GM19351 (cell line): ENCODE data around the gene HDLBP.
"Not testable (repeated sequence)": the region's sequence is repeated elsewhere in the genome, so short reads cannot be mapped to it uniquely, and the experiment has no call there.

Experiments
- ATAC-seq: cut with Tn5 transposase; IDR thresholded peaks from one replicate; pipeline ENCODE4 v1.9.1; 2021; ENCODE audit warnings: mild to moderate bottlenecking, moderate library complexity; ENCODE audit not compliant: unreplicated experiment

HDLBP gene

DNA sequence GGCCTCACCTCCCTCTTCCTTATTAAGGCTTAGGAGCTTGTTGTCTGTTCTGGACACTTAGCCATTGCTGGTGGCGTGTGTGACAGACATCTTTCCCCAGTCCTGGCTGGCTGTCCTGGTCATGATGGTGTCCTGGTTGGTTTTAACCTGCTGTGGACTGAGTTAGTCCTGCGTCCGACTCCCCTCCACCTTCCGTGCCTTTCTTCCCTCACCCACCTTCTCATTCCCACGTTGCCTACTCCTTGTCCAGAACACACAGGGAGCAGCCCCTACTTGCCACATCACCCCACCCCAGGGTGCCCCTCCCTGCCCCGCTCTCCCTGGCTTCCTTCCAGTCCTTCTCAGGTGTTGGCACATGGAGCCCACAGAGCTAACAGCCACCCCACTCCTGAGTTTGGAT, 117.5 kb downstream of the HDLBP start:
- ATAC-seq: no peak

GRCh38 chr2:241197246-241197645, 118.2 kb downstream of the HDLBP start:
- not testable (repeated sequence) for ATAC-seq

- ATAC-seq: no peak
Measured at GRCh38 chr2:241195506-241196130, 119.9 kb downstream of the HDLBP start.

GRCh38 chr2:241194811-241195210, 120.7 kb downstream of the HDLBP start:
- no peak for ATAC-seq

- ATAC-seq: no peak
Measured at GRCh38 chr2:241193271-241193670, 122.2 kb downstream of the HDLBP start.

DNA sequence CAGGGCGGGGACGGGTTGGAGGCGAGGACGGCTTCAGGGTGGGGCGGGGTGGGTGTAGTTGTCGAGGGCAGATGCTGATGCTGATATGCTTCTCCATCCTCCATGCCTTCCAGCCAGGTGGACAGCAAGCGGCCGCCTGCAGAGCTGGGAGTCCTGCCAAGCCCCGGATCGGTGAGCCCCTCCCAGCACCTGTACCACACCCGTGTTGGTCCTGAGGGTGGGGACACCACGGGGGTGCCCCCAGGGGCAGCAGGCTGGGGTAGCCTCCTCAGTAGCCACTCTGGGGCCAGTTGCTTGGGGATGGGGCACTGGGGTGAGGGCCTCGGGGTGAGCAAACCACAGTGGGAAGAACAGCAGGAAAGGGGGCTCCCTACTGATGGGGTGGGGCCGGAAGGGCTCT, 124.4 kb downstream of the HDLBP start:
- ATAC-seq: no peak

GRCh38 chr2:241190291-241190981, 125.0 kb downstream of the HDLBP start:
- ATAC-seq: no peak

GRCh38 chr2:241189856-241190201, 125.6 kb downstream of the HDLBP start:
- ATAC-seq: no peak

DNA sequence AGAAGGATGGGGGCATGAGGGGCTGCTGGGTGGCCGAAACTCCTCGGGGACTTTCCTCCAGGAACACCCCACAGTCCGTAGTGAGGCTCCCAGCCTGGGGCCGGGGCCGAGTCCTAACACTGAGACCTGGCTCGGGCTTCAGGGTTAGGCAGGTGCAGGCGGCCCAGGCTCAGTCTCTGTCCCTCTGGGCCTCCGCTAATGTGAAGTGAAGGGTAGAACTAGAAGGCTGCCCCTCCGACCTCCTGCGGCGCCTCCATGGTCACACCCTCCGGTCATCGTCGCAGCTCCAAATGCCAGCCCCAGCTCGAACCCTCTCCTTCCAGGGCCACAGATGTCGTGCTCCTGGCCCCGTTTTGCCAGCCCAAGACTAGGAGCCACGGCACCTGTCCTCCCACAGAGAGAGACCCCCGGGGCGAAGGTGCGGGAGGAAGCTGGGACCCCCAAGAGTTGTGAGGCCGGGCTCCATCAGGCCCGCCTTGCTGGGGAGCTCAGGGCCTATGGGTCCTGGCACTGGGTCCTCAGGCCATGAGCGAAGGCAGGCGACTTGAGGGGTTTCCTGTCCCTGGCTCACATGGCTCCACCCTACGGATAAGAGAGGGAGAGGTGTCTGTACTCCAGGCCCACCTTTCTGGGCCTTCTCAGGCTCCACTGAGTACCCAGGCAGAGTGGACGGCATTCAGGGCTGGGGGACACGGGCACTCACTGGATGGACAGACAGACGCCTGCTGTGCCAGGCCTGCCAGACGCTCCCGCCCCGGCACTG, 126.2 kb downstream of the HDLBP start:
- ATAC-seq: no peak

DNA sequence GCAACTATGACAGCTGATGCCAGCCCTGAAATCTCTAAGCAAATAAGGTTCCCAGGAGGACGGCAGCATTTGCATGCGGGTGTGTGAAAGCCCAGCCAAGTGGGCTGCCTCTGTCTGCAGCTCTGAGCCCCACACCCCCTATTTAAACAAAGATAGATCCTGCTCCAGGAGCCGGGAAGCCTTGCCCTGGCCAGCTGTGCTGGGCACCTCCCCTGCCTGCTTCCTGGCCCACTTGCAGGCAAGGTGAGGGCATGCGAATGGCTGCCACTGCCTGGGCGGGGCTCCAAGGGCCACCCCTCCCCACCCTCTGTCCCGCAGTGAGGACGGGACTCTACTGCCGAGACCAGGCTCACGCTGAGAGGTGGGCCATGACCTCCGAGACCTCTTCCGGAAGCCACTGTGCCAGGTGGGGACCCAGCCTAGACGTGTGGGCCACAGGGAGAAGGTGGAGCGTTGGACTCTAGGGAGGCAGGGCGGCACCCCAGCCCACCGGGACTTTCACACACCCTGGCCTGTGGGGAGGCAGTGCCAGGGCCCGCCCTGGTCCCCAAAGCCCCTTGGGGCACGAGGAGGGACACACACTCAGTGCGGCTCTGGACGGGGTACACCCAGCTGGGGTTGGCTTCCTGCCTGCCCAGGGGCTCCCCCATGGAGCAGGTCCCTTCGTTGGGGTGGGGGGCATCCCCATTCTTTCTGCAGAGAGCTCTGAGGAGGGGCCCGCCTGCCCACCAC, 126.9 kb downstream of the HDLBP start, which contains the start of gene ANO7:
Gene ANO7, plus strand, starts transcription at position 317 of the 732 bp plus-strand sequence. CDS start 1,387 bp downstream, outside the sequence.
- no peak for ATAC-seq

- no peak for ATAC-seq
Measured at GRCh38 chr2:241187918-241188234, 127.6 kb downstream of the HDLBP start.

- no peak for ATAC-seq
Measured at GRCh38 chr2:241187101-241187917, 128.2 kb downstream of the HDLBP start.

- ATAC-seq: no peak
Measured at GRCh38 chr2:241185961-241186360, 129.5 kb downstream of the HDLBP start.

DNA sequence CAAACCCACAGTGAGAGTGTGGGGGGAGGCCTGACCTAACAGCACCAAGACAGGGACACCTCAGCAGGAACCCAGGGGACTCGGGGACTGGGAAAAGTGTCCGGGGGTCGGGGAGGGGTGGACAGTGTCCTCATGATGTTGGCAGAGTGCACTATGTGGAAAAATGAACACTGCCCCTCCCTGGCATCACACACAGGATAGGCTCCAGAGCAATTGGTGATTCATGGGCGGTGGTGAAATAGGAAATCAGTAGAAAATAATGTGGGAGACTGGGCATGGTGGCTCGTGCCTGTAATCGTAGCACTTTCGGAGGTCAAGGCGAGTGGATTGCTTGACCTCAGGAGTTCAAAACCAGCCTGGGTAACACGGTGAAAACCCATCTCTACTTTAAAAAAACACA, 130.6 kb downstream of the HDLBP start:
- ATAC-seq: no peak

- no peak for ATAC-seq
Measured at GRCh38 chr2:241183221-241183620, 132.3 kb downstream of the HDLBP start.

DNA sequence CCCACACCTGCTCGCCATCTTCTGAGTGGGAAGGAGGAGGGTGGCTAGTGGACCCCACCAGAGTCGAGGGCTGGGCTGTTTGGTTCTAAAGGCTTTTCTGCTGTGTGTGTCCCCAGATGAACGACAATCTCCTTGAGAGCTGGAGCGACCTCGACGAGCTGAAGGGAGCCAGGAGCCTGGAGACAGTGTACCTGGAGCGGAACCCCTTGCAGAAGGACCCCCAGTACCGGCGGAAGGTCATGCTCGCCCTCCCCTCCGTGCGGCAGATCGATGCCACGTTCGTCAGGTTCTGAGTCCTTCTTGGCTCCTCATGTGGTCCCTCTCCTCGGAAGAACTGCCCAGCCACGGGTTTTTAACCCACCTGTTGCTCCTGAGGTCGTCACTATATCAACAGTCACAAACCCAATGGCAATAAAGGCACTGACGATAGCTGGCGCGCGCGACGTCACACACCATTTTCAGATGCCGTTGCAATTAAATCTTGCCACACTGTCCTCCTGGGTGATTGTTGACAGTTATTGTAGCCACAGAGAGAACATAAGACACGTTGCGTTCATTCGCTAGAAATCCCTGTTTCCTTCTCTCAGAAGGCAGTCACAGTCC, 132.8 kb downstream of the HDLBP start:
- ATAC-seq: no peak

DNA sequence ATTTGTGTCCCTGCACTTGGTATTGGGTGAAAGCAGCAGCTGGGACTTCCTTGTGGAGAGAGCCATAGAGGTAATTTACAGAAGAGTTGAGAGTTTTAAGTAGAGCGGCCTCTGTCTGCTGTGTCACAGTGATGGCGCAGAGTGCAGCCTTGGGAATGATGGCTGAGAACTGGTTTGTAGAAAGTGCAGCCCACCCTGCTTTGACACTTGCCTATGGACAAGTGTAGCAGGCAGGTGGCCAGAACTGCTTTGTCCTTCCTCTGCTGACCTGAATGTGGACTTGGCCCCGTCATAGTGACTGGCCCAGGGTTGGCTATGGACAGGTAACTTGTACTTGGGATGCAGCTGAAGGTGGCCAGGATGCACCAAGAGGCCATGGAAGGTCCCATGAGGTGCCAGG, 133.3 kb downstream of the HDLBP start:
- ATAC-seq: no peak

GRCh38 chr2:241180495-241180894, 135.0 kb downstream of the HDLBP start:
- ATAC-seq: no peak

DNA sequence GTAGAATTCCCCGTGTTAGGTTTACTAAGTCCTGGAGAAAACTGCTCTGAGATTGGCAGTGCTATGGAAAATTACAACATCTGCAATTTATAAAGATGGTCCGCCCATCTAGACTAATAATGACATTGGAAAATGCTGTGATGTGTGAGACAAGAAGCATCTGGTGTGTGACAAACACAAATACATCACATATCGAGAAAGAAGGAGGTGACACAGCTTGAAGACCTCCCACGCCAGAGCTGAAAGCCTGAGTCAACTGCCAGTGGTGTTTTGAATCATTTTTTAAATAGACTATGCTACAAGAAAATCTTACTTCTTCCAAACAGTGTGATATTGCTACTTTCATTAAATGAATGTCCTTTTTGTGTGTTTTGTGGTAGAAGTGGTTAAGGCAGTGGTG, 135.6 kb downstream of the HDLBP start:
- ATAC-seq: no peak

DNA sequence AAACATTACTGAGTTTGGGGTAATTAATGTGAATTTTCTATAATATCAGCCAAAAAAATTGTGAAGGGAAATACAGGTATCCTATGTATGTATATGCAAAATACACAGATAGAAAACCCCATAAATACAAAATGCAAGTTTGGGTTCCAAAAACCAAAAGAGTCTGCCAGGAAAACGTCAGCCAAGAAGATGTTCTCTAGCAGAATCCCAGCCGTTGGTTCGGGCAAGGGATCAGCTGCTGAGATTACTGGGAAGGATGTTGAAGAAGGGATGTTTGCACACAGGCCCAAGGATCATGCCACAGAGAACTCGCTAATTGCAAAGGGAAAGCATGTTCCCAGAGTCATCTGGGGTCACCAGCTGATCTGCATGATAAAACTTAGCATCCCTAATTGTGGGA, 136.5 kb downstream of the HDLBP start:
- ATAC-seq: no peak
